IPS DF 6.9 (cell line): Measurements from ENCODE around the gene CHMP6.

Source experiments
- DNase-seq: peaks from one replicate; pipeline ENCODE4 v3.0.0-alpha.2; 2013; ENCODE audit warnings: low read depth, low spot score
- H3K27ac ChIP-seq: one replicate; pipeline ENCODE4 v1.5.1; 2013; ENCODE audit warnings: low read length, control low read depth
- H3K27me3 ChIP-seq: 2 replicates; pipeline ENCODE4 v1.6.1; 2013; ENCODE audit warnings: mild to moderate bottlenecking, low read length; ENCODE audit not compliant: control insufficient read depth, insufficient read depth
- H3K36me3 ChIP-seq: 2 replicates; pipeline ENCODE4 v1.6.1; 2013; ENCODE audit warnings: low read length; ENCODE audit not compliant: control insufficient read depth, insufficient read depth
- H3K4me1 ChIP-seq: 2 replicates; pipeline ENCODE4 v1.6.1; 2013; ENCODE audit warnings: low read length; ENCODE audit not compliant: control insufficient read depth, insufficient read depth
- H3K4me3 ChIP-seq: 2 replicates; pipeline ENCODE4 v1.5.1; 2013; ENCODE audit warnings: mild to moderate bottlenecking, low read length
- H3K9me3 ChIP-seq: 2 replicates; pipeline ENCODE4 v1.6.1; 2013; ENCODE audit warnings: low read length, inconsistent platforms; ENCODE audit not compliant: control insufficient read depth, insufficient read depth
- WGBS: extraction: QIAGEN DNeasy Blood & Tissue Kit; methylation state at CpG from one replicate; pipeline ENCODE4 v1.1.7; 2013; ENCODE audit warnings: mixed read lengths, missing lambda C conversion rate; ENCODE audit not compliant: insufficient read length, insufficient coverage; 5-methylcytosine and 5-hydroxymethylcytosine counted together

Gene CHMP6

GRCh38 chr17:80949451-80950421 lies 41.9 kb upstream of the CHMP6 start:
- Histone ChIP-seq H3K27ac (no peak overlapping the region), H3K9me3 (no peaks in the 10 kb centered on the region), H3K36me3 (0 out of 2 replicates have a peak, but pooled peaks cover 2% of the 10 kb centered on the region), H3K27me3 (no peaks in the 10 kb centered on the region), H3K4me1 (no peaks in the 10 kb centered on the region), H3K4me3 (no peak overlapping the region)
- WGBS, result no CpG with 5 or more reads among the region's 44 CpGs
- no peak for DNase-seq

GRCh38 chr17:80950466-80951120 lies 41.0 kb upstream of the CHMP6 start:
- H3K27me3 ChIP-seq, result no peaks in the 10 kb centered on the region
- no peaks in the 10 kb centered on the region for H3K9me3 ChIP-seq
- no CpG with 5 or more reads among the region's 17 CpGs for WGBS
- H3K4me1 ChIP-seq, result no peaks in the 10 kb centered on the region
- H3K36me3 ChIP-seq, result 0 out of 2 replicates have a peak, but pooled peaks cover 2% of the 10 kb centered on the region
- no peak overlapping the region for H3K4me3 ChIP-seq
- no peak overlapping the region for H3K27ac ChIP-seq
- DNase-seq, result no peak

- no peak overlapping the region for H3K27ac ChIP-seq
- WGBS, result no CpG with 5 or more reads among the region's 38 CpGs
- no peaks in the 10 kb centered on the region for H3K9me3 ChIP-seq
- H3K4me3 ChIP-seq, result no peak overlapping the region
- no peaks in the 10 kb centered on the region for H3K27me3 ChIP-seq
- H3K4me1 ChIP-seq, result no peaks in the 10 kb centered on the region
- 0 out of 2 replicates have a peak, but pooled peaks cover 2% of the 10 kb centered on the region for H3K36me3 ChIP-seq
- DNase-seq, result no peak
These were observed 40.2 kb upstream of the CHMP6 start for GRCh38 chr17:80951121-80952090.

DNA sequence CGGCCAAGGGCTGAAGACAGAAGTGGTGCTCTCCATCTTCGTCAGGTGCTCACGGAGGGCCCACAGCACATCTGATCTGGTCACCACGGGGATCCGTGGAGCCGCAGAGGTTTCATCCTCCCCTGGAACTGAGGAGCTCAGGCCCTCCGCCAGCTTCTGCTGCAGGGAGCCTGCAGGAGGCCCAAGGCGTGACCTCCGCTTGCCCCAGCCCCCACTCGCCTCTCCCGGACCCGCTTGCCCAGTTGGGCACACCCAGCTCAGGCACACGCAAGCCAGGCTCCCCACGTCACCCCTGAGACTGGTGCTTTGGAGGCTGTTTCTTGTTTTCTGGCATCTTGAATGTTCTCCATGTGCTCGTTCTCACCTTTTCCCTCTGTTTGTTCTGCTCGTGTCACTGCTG lies 39.4 kb upstream of the CHMP6 start:
- H3K27me3 ChIP-seq, result no peaks in the 10 kb centered on the region
- no CpG with 5 or more reads among the region's 16 CpGs for WGBS
- no peaks in the 10 kb centered on the region for H3K4me1 ChIP-seq
- H3K27ac ChIP-seq, result no peak overlapping the region
- H3K4me3 ChIP-seq, result no peak overlapping the region
- H3K36me3 ChIP-seq, result 0 out of 2 replicates have a peak, but pooled peaks cover 2% of the 10 kb centered on the region
- DNase-seq, result no peak
- no peaks in the 10 kb centered on the region for H3K9me3 ChIP-seq

DNA sequence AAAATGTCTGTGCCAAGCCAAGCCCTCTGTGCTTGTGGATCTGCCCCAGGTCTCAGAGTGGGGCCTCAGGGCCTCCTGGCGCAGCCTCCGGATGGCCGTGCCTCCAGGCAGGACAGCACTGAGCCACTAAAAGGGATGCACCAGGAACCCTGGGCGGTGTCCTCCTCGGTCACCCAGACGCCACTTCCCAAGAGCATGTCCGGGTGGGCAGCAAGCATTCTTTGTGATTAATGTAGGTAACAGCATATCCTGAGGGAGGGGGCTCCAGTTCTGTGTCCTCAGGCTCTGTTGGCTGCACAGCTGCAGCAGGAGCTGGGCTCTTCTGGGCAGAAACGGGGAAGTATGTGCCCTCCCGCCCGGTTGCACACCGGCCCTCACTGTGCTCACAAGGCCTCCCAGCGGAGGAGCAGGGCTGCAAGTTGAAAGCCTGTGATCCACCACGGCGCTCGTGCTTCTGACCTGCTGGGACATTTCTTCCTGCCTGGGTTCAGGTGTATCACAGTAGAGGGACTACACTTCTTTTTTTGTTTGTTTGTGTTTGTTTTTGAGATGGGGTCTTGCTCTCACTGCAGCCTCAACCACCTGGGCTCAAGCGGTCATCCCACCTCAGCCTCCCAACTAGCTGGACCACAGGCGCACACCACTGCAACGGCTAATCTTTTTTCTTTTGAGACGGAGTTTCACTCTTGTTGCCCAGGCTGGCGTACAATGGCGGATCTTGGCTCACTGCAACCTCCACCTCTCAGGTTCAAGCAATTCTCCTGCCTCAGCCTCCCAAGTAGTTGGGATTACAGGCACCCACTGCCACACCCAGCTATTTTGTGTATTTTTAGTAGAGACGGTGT lies 37.9 kb upstream of the CHMP6 start:
- no peaks in the 10 kb centered on the region for H3K4me1 ChIP-seq
- H3K4me3 ChIP-seq, result no peak overlapping the region
- no CpG with 5 or more reads among the region's 22 CpGs for WGBS
- DNase-seq, result no peak
- H3K27me3 ChIP-seq, result no peaks in the 10 kb centered on the region
- H3K9me3 ChIP-seq, result no peaks in the 10 kb centered on the region
- 0 out of 2 replicates have a peak, but pooled peaks cover 2% of the 10 kb centered on the region for H3K36me3 ChIP-seq
- H3K27ac ChIP-seq, result no peak overlapping the region

DNA sequence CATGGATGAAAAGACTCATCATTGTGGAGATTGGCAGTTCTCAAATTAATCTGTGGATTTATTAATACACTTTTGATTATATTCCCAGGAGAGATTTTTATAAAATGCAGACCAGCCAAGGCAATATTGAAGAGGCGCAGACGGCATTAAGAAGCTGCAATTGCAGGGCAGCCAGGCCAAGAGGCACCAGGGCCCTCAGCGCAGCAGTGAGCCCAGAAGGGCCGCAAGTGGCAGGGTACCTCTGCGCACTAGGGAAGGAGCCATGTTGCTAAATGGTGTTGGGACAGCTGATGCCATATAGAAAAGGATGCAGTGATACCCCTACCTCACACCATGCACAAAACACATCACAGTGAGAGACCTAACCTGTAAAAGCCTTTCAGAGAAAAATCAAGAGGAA lies 36.6 kb upstream of the CHMP6 start:
- H3K27me3 ChIP-seq, result no peaks in the 10 kb centered on the region
- H3K4me1 ChIP-seq, result no peaks in the 10 kb centered on the region
- WGBS, result no CpG with 5 or more reads among the region's 5 CpGs
- no peaks in the 10 kb centered on the region for H3K9me3 ChIP-seq
- H3K27ac ChIP-seq, result no peak overlapping the region
- DNase-seq, result no peak
- peaks cover 2% of the 10 kb centered on the region; the same call in 1 of the 2 replicates for H3K36me3 ChIP-seq
- H3K4me3 ChIP-seq, result no peak overlapping the region

DNA sequence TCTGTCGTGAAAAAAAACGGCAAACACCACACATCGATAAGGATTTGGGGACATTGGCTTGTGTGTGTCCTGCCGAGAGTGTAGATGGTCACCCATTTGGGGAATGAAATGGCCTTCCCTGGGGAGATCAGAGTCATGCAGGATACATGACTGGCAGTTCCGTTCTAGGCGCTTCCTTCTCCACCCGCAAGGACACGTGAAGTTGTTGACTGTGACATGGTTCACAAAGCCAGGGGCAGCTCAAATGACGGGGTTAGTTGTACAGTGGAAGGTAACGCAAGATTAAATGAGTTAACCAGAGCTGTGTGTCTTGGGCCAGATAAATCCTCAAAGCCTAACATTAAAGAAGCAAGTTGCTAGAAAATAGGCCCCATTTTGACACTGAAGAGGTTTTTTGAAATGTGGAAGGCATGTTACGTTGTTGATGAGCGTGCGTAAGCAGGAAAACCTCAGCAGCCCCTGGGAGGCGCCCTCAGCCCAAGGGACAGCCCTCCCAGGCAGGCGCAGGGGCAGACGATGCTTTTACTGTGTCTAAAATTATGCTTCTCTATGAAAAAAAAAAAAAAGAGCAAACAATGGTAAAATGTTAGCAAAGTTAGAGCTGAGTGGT lies 35.9 kb upstream of the CHMP6 start:
- Histone ChIP-seq H3K4me3 (no peak overlapping the region), H3K9me3 (no peaks in the 10 kb centered on the region), H3K36me3 (peaks cover 2% of the 10 kb centered on the region; the same call in 1 of the 2 replicates), H3K4me1 (no peaks in the 10 kb centered on the region), H3K27ac (no peak overlapping the region), H3K27me3 (no peaks in the 10 kb centered on the region)
- no CpG with 5 or more reads among the region's 16 CpGs for WGBS
- DNase-seq, result no peak

GRCh38 chr17:80956321-80957190 lies 35.1 kb upstream of the CHMP6 start:
- no peak overlapping the region for H3K27ac ChIP-seq
- H3K4me1 ChIP-seq, result no peaks in the 10 kb centered on the region
- no peaks in the 10 kb centered on the region for H3K27me3 ChIP-seq
- WGBS, result no CpG with 5 or more reads among the region's 29 CpGs
- no peak overlapping the region for H3K4me3 ChIP-seq
- no peak for DNase-seq
- H3K36me3 ChIP-seq, result no peaks in the 10 kb centered on the region; the same call in 1 of the 2 replicates
- H3K9me3 ChIP-seq, result no peaks in the 10 kb centered on the region
